GM19324 (cell line): ENCODE results near the gene TTC9C.
"Not testable (repeated sequence)": the region's sequence is repeated elsewhere in the genome, so short reads cannot be mapped to it uniquely, and the experiment has no call there.

Source experiments
- ATAC-seq: cut with Tn5 transposase; IDR thresholded peaks from one replicate; pipeline ENCODE4 v1.9.1; 2021; ENCODE audit warnings: mild to moderate bottlenecking, moderate library complexity; ENCODE audit not compliant: unreplicated experiment, low FRiP score

The TTC9C gene

GRCh38 chr11:62728171-62728988 is at the start of gene TTC9C:
TSS of gene TTC9C (plus strand) at chr11:62728486. CDS start at chr11:62728849, 363 bp downstream.
- peak; percentile 18 for ATAC-seq

GRCh38 chr11:62678770-62679696 is 49.3 kb upstream of the TTC9C start, which contains the start of gene UBXN1:
TSS of gene UBXN1 (minus strand) at chr11:62679073. CDS start at chr11:62678923, 150 bp downstream.
- no peak for ATAC-seq

- ATAC-seq, result no peak
Observed at GRCh38 chr11:62680825-62681240, 47.5 kb upstream of the TTC9C start.

- no peak for ATAC-seq
Observed at GRCh38 chr11:62682518-62682917, 45.8 kb upstream of the TTC9C start.

GRCh38 chr11:62687508-62688396 is 40.5 kb upstream of the TTC9C start:
- ATAC-seq, result no peak

GRCh38 chr11:62688491-62688890 is 39.8 kb upstream of the TTC9C start:
- no peak for ATAC-seq

GRCh38 chr11:62689421-62690183 is 38.7 kb upstream of the TTC9C start, which contains the start of gene LRRN4CL:
TSS of gene LRRN4CL (minus strand) at chr11:62689530. CDS start at chr11:62688508, 1,022 bp downstream.
- ATAC-seq, result no peak

- not testable (repeated sequence) for ATAC-seq
Observed at GRCh38 chr11:62693624-62694023, 34.7 kb upstream of the TTC9C start.

- ATAC-seq, result no peak
Observed at GRCh38 chr11:62694455-62695167, 33.7 kb upstream of the TTC9C start.

GRCh38 chr11:62702246-62702645 is 26.0 kb upstream of the TTC9C start:
- ATAC-seq, result no peak

- not testable (repeated sequence) for ATAC-seq
Observed at GRCh38 chr11:62703921-62704320, 24.4 kb upstream of the TTC9C start.

- ATAC-seq, result no peak
Observed at GRCh38 chr11:62705413-62705812, 22.9 kb upstream of the TTC9C start.

- ATAC-seq, result peak; percentile 58
Observed at GRCh38 chr11:62705880-62706849, 22.1 kb upstream of the TTC9C start.

GRCh38 chr11:62706850-62707247 is 21.4 kb upstream of the TTC9C start:
- no peak for ATAC-seq

GRCh38 chr11:62707277-62707861 is 20.9 kb upstream of the TTC9C start, which contains the start of the genes BSCL2 and GNG3:
TSS of gene BSCL2 (minus strand) at chr11:62707424. CDS start at chr11:62707195, 229 bp downstream.
TSS of gene GNG3 (plus strand) at chr11:62707676. CDS start at chr11:62708296, 620 bp downstream.
- no peak for ATAC-seq

GRCh38 chr11:62708392-62708791 is 19.9 kb upstream of the TTC9C start:
- no peak for ATAC-seq

- ATAC-seq, result no peak
Observed at GRCh38 chr11:62708793-62709192, 19.5 kb upstream of the TTC9C start.
